ENCODE measurements around the gene CASP10.

The CASP10 gene

DNA sequence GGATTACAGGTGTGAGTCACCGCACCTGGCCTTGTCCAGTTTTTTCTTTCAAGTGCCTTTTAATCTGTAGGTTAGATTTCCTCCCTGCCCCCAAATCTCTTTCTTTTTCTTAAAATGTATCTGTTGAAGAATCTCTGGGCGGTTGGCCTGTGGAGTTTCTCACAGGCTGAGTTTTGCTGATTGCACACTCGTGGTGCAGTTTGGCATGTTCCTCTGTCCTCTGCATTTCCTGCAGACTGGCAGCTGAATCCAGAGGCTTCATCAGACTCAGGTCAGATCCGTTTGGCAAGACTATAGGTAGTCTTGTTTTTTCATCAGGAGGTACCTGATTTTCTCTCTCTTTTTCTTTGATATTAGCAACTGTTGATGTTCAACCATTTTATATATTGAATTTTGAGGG is 5.5 kb downstream of the CASP10 start:
- H3K4me3 ChIP-seq (ENCODE audit: control insufficient read depth, low read depth, low read length), result no peak overlapping the region
- DNase-seq (ENCODE audit: low read depth), result no peak
- TF ChIP-seq, protein P1, sequence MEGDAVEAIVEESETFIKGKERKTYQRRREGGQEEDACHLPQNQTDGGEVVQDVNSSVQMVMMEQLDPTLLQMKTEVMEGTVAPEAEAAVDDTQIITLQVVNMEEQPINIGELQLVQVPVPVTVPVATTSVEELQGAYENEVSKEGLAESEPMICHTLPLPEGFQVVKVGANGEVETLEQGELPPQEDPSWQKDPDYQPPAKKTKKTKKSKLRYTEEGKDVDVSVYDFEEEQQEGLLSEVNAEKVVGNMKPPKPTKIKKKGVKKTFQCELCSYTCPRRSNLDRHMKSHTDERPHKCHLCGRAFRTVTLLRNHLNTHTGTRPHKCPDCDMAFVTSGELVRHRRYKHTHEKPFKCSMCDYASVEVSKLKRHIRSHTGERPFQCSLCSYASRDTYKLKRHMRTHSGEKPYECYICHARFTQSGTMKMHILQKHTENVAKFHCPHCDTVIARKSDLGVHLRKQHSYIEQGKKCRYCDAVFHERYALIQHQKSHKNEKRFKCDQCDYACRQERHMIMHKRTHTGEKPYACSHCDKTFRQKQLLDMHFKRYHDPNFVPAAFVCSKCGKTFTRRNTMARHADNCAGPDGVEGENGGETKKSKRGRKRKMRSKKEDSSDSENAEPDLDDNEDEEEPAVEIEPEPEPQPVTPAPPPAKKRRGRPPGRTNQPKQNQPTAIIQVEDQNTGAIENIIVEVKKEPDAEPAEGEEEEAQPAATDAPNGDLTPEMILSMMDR (conservative IDR thresholded peaks at IDR 0.05; ENCODE audit: control insufficient read depth, insufficient read depth, low read depth, low read length), result no peak

DNA sequence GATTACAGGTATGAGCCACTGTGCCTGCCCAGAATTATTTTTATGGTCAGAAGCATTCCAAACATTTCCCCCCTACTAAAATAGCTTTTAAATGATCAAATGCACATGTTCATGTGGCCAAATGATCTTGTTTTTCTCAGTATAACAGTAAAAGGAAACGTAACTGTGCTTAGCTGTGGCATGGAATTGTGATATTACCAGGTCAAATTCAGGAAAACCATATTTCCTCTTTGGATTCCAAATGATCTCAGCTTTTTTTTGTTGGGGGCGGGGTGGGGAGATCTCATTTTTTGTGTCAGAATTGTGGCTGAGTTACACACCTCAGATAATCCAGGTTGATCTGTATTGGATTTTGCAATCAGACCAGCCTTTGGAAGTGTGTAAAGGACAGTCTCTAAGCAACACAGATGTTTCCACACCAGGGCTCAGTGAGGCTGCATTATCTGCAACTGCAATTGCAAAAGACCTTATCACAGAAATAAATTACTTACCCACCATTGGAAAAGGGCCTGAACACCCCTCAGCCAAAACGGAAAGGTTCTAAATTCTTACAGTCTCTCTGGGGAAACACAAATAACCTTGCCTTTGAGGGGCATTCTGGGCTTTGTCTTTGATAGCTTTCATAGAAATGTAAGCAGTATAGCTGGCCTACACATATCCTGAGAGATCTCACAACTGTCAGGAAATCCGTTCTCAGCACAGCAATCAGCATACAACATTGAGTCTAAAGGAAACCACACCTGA is 8.4 kb downstream of the CASP10 start:
- TF ChIP-seq, protein P1 (conservative IDR thresholded peaks at IDR 0.05; ENCODE audit: control insufficient read depth, insufficient read depth, low read depth, low read length), result no peak
- H3K4me3 ChIP-seq (ENCODE audit: control insufficient read depth, low read depth, low read length), result no peak overlapping the region
- DNase-seq (ENCODE audit: low read depth), result peak; percentile 7

DNA sequence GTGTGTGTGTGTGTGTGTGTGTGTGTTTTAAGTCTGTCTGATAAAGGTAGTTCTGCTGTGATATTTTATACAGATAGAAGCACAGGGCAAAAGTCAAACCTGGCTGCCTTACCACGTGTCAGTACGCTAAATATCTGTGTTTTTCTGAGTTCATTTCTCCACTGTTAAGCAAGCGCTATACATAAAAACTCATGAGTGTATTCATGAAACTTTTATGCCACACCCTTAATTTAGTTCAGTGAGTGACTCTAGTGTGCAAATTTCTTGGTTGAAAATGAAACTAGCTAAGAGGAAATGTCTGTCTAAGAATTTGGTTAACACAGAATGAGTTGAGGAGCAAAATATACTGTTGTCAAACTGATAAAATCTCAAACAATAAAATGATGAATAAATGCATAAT is 11.2 kb downstream of the CASP10 start:
- no peak for DNase-seq (ENCODE audit: low read depth)
- TF ChIP-seq, protein P1 (conservative IDR thresholded peaks at IDR 0.05; ENCODE audit: control insufficient read depth, insufficient read depth, low read depth, low read length), result no peak
- H3K4me3 ChIP-seq (ENCODE audit: control insufficient read depth, low read depth, low read length), result no peak overlapping the region

- DNase-seq (ENCODE audit: low read depth), result no peak
- H3K4me3 ChIP-seq (ENCODE audit: control insufficient read depth, low read depth, low read length), result no peak overlapping the region
- TF ChIP-seq, protein P1 (conservative IDR thresholded peaks at IDR 0.05; ENCODE audit: control insufficient read depth, insufficient read depth, low read depth, low read length), result no peak
These were observed 12.4 kb downstream of the CASP10 start for GRCh38 chr2:201195331-201195730.

DNA sequence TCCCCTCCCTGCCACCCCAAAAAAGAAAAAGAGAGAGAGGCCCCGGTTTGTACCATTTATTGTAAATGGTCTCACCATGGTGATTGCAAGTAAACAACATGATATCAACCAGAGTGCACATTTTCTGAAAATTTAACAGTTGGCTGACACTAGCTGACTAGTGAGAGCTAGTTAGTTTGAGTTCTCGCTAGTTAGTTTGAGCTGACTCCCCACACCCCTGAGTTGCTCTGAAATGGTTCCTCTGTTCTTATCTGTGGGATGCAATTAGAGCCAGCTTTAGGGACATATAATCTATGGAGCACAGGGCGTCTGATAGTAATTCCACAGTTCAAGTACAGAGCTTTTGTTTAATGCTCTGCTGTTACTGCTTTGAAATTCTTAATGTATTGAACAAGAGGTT is 13.1 kb downstream of the CASP10 start:
- DNase-seq (ENCODE audit: low read depth), result no peak
- TF ChIP-seq, protein P1 (conservative IDR thresholded peaks at IDR 0.05; ENCODE audit: control insufficient read depth, insufficient read depth, low read depth, low read length), result no peak
- H3K4me3 ChIP-seq (ENCODE audit: control insufficient read depth, low read depth, low read length), result no peak overlapping the region

DNA sequence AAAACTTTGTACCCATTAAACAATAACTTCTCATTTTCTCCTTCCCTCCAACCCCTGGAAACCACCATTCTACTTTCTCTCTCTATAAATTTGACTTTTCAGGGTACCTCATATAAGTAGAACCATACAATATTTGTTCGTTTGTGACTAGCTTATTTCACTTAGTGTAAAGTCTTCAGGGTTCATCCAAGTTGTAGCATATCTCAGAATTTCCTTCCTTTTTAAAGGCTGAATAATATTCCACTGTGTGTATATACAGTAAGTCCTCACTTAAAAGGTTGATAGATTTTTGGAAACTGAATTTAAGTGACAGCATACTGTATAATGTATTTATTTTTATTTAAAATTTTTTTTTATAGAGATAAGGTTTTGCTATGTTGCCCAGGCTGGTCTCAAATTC is 13.9 kb downstream of the CASP10 start:
- DNase-seq (ENCODE audit: low read depth), result no peak
- no peak overlapping the region for H3K4me3 ChIP-seq (ENCODE audit: control insufficient read depth, low read depth, low read length)
- TF ChIP-seq, protein P1 (conservative IDR thresholded peaks at IDR 0.05; ENCODE audit: control insufficient read depth, insufficient read depth, low read depth, low read length), result no peak

Data from fibroblast of mammary gland (primary cell).